Measurements from ENCODE around the gene RHOH. TPM values are rescaled to one million over a fixed set of nuclear protein-coding genes. Genes with fewer than 3 reads are reported as not detected.

The RHOH gene
- total RNA-seq, 2 donors from 2014 or later = 81.2 to 82.9 TPM

DNA sequence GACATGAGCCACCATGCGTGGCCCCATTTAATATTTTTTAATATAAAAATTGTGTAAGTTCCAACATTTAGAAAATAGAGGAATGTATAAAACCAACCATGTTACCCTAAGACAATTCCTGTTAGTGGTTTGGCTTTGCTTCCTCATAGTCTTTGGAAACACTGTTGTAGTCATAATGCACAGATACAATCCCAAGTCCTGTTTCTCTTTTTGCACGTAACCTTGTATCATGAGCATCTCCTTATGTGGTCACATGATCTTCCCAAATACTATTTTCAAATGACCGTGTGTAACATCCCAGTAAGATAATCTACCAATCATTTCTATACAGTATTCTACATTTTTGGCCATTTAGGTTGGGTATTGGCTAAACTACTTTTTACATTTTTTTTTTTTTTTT, 13.9 kb upstream of the RHOH start:
- ATAC-seq (no peak), DNase-seq (ENCODE audit: low spot score in 2 of 2) (no peak)
- Mint-ChIP-seq H3K27ac (no peak overlapping the region), H3K36me3 (peaks cover 0 to 4% of the 10 kb centered on the region in 2 donors), H3K9me3 (peaks cover 0 to 3% of the 10 kb centered on the region in 2 donors)

DNA sequence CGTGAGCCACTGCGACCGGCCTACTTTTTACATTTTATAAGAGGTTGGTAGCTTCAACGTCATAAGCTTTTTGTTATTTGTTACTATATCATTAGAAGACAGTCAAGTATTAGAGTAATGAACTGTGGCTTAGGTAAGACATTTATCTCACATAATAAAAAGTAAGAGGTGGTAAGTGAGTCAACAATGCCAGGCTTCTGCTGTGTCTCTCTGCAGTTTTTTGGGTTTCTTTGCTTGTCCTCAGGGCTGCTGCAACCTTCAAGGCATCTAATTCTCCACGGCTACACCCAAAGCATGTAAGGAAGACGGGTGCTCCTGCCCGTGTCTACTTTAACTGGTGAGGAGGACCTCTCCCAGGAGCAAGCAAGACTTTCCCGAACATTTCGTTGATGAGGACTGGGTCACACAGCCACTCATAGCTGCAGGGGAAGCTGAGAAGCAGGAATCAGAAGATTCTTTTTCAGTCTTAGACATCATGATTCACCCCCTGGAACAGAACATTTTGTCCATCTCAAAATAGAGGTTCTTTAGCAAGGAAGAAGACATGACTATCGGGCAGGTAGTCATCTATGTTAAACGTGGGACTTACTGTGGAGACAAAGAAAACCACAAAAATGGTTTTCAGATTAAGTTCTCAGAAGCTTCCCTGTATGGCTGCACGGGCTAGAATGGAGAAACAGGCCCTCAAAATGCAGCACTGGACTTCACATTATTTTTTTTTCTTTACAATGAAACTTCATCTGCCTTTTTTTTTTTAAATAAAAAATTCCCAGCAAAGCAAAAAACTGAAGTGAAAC, 13.0 kb upstream of the RHOH start:
- Mint-ChIP-seq H3K36me3 (peaks cover 0 to 4% of the 10 kb centered on the region in 2 donors), H3K9me3 (peaks cover 0 to 3% of the 10 kb centered on the region in 2 donors), H3K27ac (peak overlapping the region; percentile 80 to 91)
- peak; percentile 87 to 92 for ATAC-seq
- peak in 1 of 2 donors; percentile 26 for DNase-seq (ENCODE audit: low spot score in 2 of 2)

DNA sequence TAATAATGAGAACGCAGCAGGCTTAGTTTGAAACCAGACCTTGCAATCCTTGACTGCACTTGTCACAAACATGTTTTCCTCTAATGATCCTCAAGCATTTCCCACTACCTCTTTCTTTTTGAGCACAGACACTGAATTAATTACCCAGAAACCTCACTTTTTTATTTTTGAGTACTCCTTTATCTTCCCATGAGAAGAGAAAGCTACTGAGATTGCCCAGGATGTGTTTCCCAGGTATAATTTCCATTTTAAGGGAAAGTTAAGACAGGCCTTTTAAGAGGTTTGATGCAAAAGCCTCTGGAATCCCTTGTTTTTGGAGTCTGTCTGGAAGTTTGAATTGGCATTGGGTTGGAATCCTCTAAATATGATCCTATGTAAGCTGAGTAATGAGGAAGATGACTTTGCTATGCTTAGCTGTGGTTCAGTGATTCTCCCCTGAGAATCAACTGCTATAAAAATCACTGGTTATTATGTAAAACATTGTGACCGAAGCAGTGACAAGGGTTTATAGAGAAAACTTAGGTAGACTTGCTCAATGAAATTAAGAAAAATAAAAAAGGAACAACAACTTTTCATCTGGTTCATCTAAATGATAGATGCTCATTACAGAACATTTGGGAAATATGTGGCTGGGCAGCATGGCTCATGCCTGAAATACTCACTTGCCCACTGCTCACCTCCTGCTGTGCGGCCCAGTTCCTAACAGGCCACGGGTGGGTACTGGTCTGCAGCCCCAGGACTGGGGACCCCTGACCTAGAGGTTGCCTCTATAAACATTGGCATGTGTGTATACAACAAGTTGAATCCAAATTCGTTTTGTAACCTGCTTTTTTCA, 10.8 kb upstream of the RHOH start:
- Mint-ChIP-seq H3K27ac (no peak overlapping the region), H3K36me3 (peaks cover 0 to 9% of the 10 kb centered on the region in 2 donors), H3K9me3 (peaks cover 0 to 3% of the 10 kb centered on the region in 2 donors)
- DNase-seq (ENCODE audit: low spot score in 2 of 2) (no peak), ATAC-seq (no peak)

DNA sequence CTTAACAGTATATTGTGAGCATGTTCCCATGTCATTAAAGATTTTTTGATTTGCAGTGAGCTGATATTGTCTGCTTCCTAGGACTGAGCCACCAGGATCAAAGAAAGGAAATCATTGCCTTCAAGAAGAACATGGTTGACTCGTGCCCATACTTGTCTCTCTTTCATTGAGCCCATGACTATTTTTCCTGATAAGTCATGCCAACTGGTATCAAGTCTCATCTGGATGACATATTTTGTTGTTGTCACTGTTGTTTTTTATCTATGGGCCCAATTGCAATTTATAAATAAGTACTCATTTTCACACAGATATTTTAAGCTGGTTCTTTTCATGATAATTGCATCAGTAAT, 10.2 kb upstream of the RHOH start:
- Mint-ChIP-seq H3K9me3 (peaks cover 0 to 3% of the 10 kb centered on the region in 2 donors), H3K36me3 (peaks cover 0 to 12% of the 10 kb centered on the region in 2 donors), H3K27ac (peak overlapping the region in 1 of 2 donors; percentile 20)
- DNase-seq (ENCODE audit: low spot score in 2 of 2) (no peak), ATAC-seq (no peak)

DNA sequence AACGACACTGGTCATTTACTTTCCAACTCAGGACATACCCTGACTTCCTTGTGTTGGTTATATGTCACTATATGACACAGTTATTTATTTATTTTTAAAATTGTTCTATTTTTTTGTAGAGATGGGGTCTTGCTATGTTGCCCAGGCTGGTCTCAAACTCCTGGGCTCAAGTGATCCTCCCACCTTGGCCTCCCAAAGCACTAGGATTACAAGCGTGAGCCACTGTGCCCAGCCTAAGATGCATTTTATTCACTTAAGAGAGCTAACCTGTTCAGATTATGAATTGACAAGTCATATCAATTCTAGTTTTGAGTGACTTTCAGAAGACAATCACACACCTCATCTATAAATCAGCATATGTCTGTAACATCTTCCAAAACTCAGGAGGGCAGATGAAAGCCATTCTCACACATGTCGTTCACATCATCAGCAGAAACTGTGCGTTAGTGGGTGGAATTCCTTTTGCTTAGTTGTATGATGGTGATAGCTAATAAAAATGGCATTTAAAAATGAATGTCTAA, 9.4 kb upstream of the RHOH start:
- Mint-ChIP-seq H3K9me3 (peaks cover 0 to 3% of the 10 kb centered on the region in 2 donors), H3K27ac (peak overlapping the region; percentile 20 to 53), H3K36me3 (peaks cover 0 to 12% of the 10 kb centered on the region in 2 donors)
- DNase-seq (ENCODE audit: low spot score in 2 of 2) (peak in 1 of 2 donors; percentile 33), ATAC-seq (peak; percentile 50 to 71)

DNA sequence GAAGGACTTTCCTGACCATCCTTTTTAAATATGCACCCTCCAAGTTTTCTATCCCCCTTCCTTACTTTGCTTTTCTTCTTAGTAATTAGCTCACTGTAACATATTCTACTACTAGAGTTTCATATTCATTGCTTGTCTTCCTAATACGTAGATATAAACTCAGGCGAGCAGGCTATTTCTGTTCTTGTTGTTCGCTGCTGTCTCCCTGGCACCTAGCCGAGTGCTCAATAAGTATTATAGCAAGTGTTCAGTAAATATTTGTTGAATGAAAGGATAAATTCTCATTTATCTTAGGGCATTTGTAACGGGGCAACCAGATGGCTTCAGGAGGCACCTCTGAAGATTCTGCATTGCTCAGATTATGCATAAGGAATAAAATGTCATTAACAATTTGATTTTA, 6.8 kb upstream of the RHOH start:
- ATAC-seq (no peak), DNase-seq (ENCODE audit: low spot score in 2 of 2) (no peak)
- H3K36me3 Mint-ChIP-seq = peaks cover 0 to 18% of the 10 kb centered on the region in 2 donors
- peaks cover 0 to 3% of the 10 kb centered on the region in 2 donors for H3K9me3 Mint-ChIP-seq
- H3K27ac Mint-ChIP-seq = peak overlapping the region in 1 of 2 donors; percentile 100

DNA sequence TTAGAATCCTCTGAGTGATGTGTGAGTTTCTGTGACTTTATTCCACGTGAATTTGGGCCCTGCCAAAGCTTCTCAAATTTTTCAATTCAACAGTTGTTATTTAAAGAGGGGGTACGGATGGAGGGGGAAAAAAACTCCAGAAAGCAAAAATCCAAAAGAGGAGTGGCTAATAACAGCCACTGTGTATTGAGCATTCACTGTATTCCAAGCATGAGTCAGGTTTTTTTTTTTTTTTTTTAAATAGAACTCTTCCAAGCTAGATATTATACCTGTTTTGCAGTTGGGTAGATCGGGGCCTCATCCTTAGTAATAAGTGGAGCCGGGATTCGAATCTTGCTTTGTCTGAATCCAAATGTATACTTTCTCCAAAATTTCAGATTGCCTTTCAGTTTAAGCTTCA, 6.4 kb upstream of the RHOH start:
- DNase-seq (ENCODE audit: low spot score in 2 of 2) (no peak), ATAC-seq (no peak)
- Mint-ChIP-seq H3K9me3 (peaks cover 0 to 3% of the 10 kb centered on the region in 2 donors), H3K27ac (peak overlapping the region; percentile 12 to 100), H3K36me3 (peaks cover 0 to 20% of the 10 kb centered on the region in 2 donors)

DNA sequence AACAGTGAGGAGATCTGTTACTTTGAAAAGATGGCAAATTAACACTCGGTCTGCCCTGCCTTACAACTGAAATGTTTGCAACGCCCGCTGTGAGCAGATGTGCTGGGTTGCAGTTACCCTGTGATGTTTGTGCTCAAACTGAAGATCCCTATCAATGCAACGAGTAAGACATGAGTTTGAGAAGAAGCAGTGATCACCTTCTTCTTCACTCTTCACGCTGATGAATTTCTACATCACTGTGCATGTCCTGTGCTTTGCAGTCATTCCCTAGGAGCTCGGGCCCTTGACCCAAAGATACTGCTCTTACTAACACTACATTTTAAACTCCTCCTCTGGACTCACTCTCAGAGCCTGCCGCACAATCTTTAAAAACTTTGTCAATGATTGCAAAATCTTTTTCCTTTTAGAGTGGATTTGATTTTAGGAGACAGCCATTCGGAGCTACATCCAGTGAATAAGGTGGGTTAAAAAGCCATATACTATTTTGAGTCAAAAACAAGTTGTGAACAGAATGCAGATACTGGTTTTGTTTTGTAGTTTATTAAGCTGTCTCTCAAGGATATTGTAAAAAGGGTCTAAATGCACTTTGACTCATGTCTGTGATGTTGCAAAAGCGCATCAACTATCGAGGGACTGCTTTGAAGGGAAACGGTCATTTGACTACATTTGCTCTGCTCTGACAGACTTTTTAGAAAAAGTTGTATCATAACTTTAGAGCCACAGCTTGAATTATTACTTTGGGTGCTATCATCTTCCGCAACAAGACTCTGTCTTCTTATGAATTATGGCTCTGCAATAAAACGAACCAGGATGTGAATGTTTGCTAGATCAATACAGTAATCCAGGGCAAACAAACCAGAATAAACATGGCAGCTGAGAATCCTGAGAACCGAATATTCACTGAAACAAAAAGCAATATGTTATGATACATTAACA, 5.7 kb upstream of the RHOH start:
- DNase-seq (ENCODE audit: low spot score in 2 of 2) (no peak), ATAC-seq (peak in 1 of 2 donors; percentile 3)
- Mint-ChIP-seq H3K9me3 (peaks cover 0 to 3% of the 10 kb centered on the region in 2 donors), H3K36me3 (peaks cover 0 to 27% of the 10 kb centered on the region in 2 donors), H3K27ac (peak overlapping the region; percentile 72 to 100)

DNA sequence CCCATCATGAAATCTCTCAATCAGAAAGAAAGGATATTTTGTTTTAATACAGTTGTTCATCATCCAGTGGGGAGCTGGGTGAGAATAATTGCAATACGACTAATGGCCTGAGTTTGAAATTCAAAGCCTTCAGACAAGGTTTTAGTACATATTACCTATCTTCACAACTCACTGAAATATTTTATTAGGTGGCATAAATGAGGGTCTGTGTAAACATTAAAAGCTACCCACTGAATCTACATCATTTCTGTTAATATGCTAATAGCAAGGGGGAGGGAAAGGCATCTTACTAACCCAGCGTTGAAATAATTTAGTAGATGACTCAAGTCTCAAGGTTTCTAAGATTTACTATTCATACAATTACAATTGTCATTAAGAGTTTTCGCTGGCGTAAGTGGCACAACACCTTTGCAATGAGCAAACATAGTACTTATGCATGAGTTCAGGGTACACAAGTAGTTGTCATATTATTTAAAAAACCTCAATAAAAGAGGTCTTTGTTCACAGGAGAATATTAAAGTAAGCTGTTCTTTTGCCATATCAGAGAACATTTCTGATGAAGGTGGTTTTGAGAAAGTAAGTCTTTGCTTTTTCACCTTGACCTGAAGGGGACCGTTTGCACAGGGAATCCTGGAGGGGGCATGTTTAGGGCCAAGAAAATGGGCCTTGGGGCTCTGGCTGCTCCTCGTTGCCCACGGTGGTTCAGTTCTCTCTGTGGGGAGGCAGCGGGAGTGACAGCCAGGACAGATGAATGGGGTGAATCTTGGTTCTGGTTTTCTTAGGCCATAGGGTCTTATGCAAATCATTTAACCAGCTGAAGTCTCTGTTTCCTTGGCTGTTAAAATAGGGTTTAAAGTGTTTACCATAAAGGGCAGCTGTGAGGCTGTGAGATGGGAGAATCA, 4.5 kb upstream of the RHOH start:
- Mint-ChIP-seq H3K27ac (peak overlapping the region; percentile 97 to 100), H3K36me3 (peaks cover 5 to 34% of the 10 kb centered on the region in 2 donors), H3K9me3 (peaks cover 0 to 3% of the 10 kb centered on the region in 2 donors)
- ATAC-seq = no peak
- no peak for DNase-seq (ENCODE audit: low spot score in 2 of 2)

DNA sequence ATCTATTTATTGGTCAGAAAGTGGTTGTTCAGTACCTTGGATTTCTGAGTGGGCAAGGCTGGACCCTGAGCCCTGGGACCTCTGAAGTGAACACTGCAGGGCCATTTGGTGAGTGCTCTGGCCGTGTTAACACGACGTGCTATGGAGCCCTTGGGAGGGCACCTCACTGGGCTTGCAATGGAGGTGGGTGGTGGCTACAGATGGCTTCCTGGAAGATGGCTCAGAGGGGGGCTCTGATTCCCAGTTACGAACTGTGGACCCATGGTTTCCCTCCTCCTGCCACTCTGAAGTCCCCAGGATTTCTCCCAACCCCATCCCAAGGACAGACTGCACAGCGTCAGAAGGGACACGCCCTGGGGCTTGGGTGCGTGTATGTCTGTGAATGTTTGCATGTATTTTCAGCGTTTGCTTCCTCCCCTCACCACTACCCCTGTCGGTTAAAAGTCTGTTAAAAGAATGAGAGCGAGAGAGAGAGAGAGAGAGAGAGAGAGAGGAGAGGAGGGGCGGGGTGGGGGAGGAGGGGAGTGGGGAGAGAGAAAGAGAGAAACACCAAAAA, 3.7 kb upstream of the RHOH start:
- ATAC-seq (peak in 1 of 2 donors; percentile 10), DNase-seq (ENCODE audit: low spot score in 2 of 2) (peak in 1 of 2 donors; percentile 28)
- peaks cover 12 to 37% of the 10 kb centered on the region in 2 donors for H3K36me3 Mint-ChIP-seq
- peak overlapping the region; percentile 97 to 100 for H3K27ac Mint-ChIP-seq
- H3K9me3 Mint-ChIP-seq = no peaks in the 10 kb centered on the region

DNA sequence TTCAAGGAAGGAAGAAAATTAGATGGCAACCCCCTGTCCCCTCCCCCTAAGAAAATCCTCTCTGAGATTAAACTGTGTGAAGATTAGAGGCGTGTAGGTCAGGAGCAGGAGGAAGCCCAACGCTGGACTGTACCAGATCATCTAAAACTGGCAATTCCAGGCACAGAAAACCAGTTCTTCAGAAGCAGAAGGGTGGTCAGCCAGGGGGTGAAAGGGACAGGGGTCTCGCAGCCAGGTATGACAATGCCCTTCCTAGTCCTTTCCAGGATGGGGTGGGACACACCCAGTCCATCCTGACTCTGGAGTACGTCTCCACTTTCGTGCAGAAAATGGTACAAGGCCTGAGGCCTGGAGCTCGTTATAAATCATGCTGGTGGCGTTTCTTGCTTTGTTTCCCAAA, 3.3 kb upstream of the RHOH start:
- no peaks in the 10 kb centered on the region for H3K9me3 Mint-ChIP-seq
- H3K27ac Mint-ChIP-seq = peak overlapping the region; percentile 97 to 100
- ATAC-seq (no peak), DNase-seq (ENCODE audit: low spot score in 2 of 2) (no peak)
- H3K36me3 Mint-ChIP-seq = peaks cover 17 to 42% of the 10 kb centered on the region in 2 donors

DNA sequence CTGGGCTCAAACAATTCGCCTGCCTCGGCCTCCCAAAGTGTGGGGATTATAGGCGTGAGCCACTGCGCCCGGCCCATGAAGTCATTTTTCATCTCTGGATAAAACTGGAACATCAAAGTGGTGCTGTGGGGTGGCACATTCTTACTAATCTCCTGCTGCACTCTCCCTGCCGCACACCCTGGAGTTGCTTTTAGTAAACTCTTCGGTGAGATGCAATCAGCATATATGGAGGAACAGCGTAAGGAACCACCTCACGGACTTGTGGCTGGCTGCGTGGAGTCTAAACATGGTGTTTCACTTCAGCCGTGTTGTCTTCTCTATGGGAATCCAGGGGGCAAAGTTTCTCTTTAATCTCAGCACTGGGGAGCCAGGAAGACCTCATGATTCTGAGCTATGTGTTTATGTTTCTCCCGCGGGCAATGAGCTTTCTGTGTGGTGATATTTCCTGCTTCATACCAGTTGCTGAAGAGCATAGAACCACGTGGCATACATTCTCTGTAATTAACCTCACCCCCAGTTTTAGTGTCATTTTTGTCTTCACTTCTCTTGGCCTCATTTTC, 2.1 kb upstream of the RHOH start:
- no peaks in the 10 kb centered on the region for H3K9me3 Mint-ChIP-seq
- peaks cover 28 to 53% of the 10 kb centered on the region in 2 donors for H3K36me3 Mint-ChIP-seq
- DNase-seq (ENCODE audit: low spot score in 2 of 2) (peak; percentile 38 to 72), ATAC-seq (peak; percentile 47 to 68)
- H3K27ac Mint-ChIP-seq = peak overlapping the region; percentile 98 to 100

DNA sequence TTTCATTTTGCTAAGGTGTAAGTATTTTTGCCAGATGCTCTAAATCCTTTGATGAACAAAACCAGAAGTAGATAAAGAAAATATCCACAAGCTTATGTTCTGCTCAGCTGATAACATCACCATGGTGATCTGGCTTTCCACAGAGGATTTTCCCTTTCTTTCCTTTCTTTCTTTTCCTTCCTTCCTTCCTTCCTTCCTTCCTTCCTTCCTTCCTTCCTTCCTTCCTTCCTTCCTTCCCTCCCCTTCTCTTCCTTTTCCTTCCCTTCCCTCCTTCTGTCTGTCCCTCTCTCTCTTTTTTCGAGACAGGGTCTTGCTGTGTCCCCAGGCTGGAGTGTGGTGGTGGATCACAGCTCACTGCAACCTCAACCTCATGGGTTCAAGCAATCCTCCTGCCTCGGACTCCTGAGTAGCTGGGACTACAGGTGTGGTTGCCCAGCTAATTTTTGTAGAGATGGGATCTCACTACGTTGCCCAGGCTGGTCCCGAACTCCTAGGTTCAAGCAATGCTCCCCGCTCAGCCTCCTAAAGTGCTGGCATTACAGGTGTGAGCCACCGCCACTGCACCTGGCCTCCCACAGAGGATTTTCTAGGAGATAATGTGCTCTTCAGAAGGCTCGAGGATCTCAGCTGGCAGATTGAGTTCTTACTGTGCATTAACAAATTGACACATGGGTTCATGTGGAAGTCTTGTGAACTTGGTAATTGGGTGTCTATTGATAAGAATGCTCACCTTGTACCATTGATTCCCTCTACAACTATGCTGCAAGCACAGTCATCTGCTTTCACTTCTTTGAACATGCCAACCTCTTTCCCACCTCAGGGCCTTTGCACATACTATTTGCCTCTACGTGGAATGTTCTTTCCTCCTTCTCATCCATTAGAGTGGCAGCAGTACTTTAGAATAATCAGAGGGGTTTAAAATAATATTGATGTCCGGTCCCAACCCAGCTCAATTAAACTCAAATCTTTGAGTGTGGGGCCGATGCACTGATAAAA, 1.4 kb upstream of the RHOH start:
- DNase-seq (ENCODE audit: low spot score in 2 of 2) (no peak), ATAC-seq (no peak)
- peaks cover 36 to 57% of the 10 kb centered on the region in 2 donors for H3K36me3 Mint-ChIP-seq
- H3K27ac Mint-ChIP-seq = peak overlapping the region; percentile 98 to 100
- no peaks in the 10 kb centered on the region for H3K9me3 Mint-ChIP-seq

DNA sequence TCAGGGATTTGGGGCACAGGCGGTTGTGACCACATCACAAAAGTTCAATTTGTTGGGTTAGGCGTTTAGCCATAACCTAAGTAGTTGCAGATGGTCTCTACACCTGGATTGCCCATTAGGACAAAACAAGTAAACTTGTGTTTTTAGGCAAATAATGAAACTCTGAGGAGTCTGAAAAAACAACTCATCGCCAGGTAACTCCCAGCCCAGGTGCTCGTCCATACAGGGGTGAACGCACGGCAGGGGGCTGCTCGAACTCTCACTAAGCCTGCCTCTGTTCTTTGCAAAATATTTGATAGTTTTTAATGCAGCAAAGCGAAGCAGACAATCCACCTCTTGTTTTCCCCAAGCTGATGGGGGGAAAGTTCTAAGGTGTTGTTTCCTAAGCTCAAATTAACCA, 559 bp upstream of the RHOH start:
- no peak for ATAC-seq
- H3K27ac Mint-ChIP-seq = peak overlapping the region; percentile 98 to 100
- H3K36me3 Mint-ChIP-seq = peaks cover 44 to 57% of the 10 kb centered on the region in 2 donors
- peak in 1 of 2 donors; percentile 22 for DNase-seq (ENCODE audit: low spot score in 2 of 2)
- H3K9me3 Mint-ChIP-seq = no peaks in the 10 kb centered on the region

All from activated naive CD4-positive, alpha-beta T cell treated with anti-CD3 and anti-CD28 coated beads, Interleukin-2, amount 50 U/mL, for 72 hours (primary cell).